SK-N-SH (cell line): ENCODE measurements around the gene PYGO2.

Experiments
- CTCF ChIP-seq: fragments of 200-600 bp; sonication (generic); IDR thresholded peaks from 2 replicates; pipeline ENCODE4 v1.6.1; 2017; ENCODE audit warnings: antibody characterized with exemption, mild to moderate bottlenecking, moderate library complexity
- ELF1 ChIP-seq: IDR thresholded peaks from 2 replicates; pipeline ENCODE4 v1.4.0; 2012
- EP300 ChIP-seq, 2 experiments: IDR thresholded peaks; 2 replicates each; pipeline versions ENCODE4 v1.4.0 to v1.6.1; 2012; ENCODE audit warnings: borderline replicate concordance in 1 of 2, low read depth in 1 of 2, low read length in 1 of 2
- GABPA ChIP-seq: IDR thresholded peaks from 2 replicates; pipeline ENCODE4 v1.4.0; 2012; ENCODE audit warnings: low read depth, mild to moderate bottlenecking
- POLR2AphosphoS5 ChIP-seq: IDR thresholded peaks from 2 replicates; pipeline ENCODE4 v1.6.1; 2012; ENCODE audit warnings: low read depth, low read length
- REST ChIP-seq: IDR thresholded peaks from 2 replicates; pipeline ENCODE4 v1.6.1; 2012; ENCODE audit warnings: mild to moderate bottlenecking, low read depth, low read length, moderate library complexity
- SIN3A ChIP-seq: IDR thresholded peaks from 2 replicates; pipeline ENCODE4 v1.6.1; 2012; ENCODE audit warnings: low read depth, mild to moderate bottlenecking, low read length, moderate library complexity, borderline replicate concordance
- SMC3 ChIP-seq: IDR thresholded peaks from 2 replicates; pipeline ENCODE4 v1.6.1; 2012; ENCODE audit warnings: low read depth, low read length, improper control_type of control experiment
- TAF1 ChIP-seq: IDR thresholded peaks from 2 replicates; pipeline ENCODE4 v1.6.1; 2012; ENCODE audit warnings: low read depth, mild to moderate bottlenecking, low read length, moderate library complexity, borderline replicate concordance
- TCF12 ChIP-seq: IDR thresholded peaks from 2 replicates; pipeline ENCODE4 v1.4.0; 2012
- YY1 ChIP-seq: IDR thresholded peaks from 2 replicates; pipeline ENCODE4 v1.4.0; 2012; ENCODE audit warnings: low read depth, mild to moderate bottlenecking

DNA sequence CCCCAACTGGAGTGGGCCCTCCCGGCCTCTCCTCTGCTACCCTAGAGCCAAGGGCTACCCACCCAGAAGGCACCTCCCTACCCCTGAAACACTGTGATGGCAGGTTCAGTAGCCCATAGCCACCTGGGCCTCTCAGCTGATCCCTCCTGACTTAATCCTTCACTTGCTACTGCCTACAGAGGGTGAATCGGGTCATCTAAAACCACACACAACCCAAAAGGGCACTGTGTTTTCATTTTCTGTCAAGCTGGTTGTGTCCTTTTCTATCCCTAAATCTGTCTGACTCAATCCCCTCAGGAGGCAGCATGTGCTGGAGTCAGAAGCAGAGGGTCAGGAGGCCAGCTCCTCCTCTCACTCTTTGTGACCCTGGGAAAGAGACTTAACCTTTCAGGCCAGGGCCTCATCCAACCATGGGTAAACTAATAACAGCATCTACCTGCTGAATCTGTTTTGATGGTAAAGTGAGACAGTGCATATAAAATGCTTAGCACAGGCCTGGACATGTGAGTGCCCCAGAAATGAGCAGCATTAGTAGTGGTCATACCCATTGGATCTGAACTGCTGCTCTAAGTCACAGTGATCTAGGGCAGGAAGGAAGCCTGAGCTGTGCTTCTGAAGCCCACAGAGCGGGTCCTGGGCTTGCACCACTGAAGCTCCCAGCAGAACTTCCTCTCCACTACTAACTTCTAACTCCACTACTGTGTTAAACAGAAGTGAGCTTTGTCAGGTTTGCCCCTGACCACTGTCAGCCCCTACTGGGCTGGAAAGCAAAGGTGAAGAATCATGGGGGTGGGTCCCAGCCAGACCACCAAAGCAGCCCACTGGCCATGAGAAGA, 36.0 kb downstream of the PYGO2 start:
- no peak for TF ChIP-seq GABPA
- TF ChIP-seq EP300 (IDR thresholded peaks at IDR 0.05; ENCODE audit: borderline replicate concordance in 1 of 2, low read depth in 1 of 2, low read length in 1 of 2) = no peak
- no peak for TF ChIP-seq ELF1
- TF ChIP-seq CTCF = no peak
- no peak for TF ChIP-seq REST
- no peak for TF ChIP-seq TAF1
- TF ChIP-seq TCF12 = no peak
- no peak for TF ChIP-seq POLR2AphosphoS5
- TF ChIP-seq SMC3 = no peak
- TF ChIP-seq YY1 = no peak
- TF ChIP-seq SIN3A = no peak
